ENCODE measurements around the gene INPP5A.

Gene INPP5A

DNA sequence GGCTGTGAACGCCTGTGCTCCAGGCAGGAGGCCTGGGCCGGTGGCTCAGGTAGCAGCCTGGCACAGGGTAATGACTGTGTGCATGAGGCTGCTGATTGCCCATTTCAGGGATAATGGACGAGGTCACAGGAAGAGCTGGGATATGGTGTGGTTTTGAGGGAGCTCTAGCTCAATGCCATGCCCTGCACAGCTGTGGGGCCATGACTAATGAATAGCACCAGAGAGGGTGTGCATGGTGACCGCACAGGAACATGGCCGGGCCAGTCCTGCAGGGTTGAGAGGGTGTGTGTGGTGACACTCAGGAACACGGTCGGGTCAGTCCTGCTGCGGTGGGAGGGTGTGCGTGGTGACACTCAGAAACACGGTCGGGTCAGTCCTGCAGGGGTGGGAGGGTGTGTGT lies 226.5 kb downstream of the INPP5A start:
- Histone ChIP-seq H3K36me3 (replicated peaks; ENCODE audit: insufficient read depth, low read length) (no peaks in the 10 kb centered on the region), H4K20me1 (ENCODE audit: insufficient read depth, low read length) (no peaks in the 10 kb centered on the region), H3K9ac (ENCODE audit: low read length) (no peak overlapping the region), H3K4me2 (ENCODE audit: low read depth, low read length) (no peak overlapping the region), H3K9me3 (replicated peaks; ENCODE audit: insufficient read depth, low read length) (no peaks in the 10 kb centered on the region), H2AFZ (ENCODE audit: low read length) (no peak overlapping the region), H3F3A (ENCODE audit: insufficient read depth, low read length) (no peaks in the 10 kb centered on the region), H3K9me2 (replicated peaks; ENCODE audit: insufficient read depth, low read length) (no peaks in the 10 kb centered on the region), H3K79me2 (ENCODE audit: low read length) (no peaks in the 10 kb centered on the region), H3K27ac (ENCODE audit: low read length) (no peak overlapping the region), H3K4me3 (ENCODE audit: low read length) (no peak overlapping the region), H3K27me3 (replicated peaks; ENCODE audit: insufficient read depth, low read length) (no peaks in the 10 kb centered on the region), H3K4me1 (ENCODE audit: low read length) (no peaks in the 10 kb centered on the region)
- TF ChIP-seq EZH2 (optimal IDR thresholded peaks at IDR 0.05; ENCODE audit: low read depth, low read length) (no peak), EZH2phosphoT487 (IDR thresholded peaks at IDR 0.05; ENCODE audit: low read length) (no peak)
- TF ChIP-seq, protein P1, sequence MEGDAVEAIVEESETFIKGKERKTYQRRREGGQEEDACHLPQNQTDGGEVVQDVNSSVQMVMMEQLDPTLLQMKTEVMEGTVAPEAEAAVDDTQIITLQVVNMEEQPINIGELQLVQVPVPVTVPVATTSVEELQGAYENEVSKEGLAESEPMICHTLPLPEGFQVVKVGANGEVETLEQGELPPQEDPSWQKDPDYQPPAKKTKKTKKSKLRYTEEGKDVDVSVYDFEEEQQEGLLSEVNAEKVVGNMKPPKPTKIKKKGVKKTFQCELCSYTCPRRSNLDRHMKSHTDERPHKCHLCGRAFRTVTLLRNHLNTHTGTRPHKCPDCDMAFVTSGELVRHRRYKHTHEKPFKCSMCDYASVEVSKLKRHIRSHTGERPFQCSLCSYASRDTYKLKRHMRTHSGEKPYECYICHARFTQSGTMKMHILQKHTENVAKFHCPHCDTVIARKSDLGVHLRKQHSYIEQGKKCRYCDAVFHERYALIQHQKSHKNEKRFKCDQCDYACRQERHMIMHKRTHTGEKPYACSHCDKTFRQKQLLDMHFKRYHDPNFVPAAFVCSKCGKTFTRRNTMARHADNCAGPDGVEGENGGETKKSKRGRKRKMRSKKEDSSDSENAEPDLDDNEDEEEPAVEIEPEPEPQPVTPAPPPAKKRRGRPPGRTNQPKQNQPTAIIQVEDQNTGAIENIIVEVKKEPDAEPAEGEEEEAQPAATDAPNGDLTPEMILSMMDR (IDR thresholded peaks at IDR 0.05; ENCODE audit: low read length) = no peak
- no peak for DNase-seq

GRCh38 chr10:132765435-132765834 lies 227.8 kb downstream of the INPP5A start:
- Histone ChIP-seq H3K9me2 (replicated peaks; ENCODE audit: insufficient read depth, low read length) (no peaks in the 10 kb centered on the region), H3K36me3 (replicated peaks; ENCODE audit: insufficient read depth, low read length) (no peaks in the 10 kb centered on the region), H3K27ac (ENCODE audit: low read length) (no peak overlapping the region), H4K20me1 (ENCODE audit: insufficient read depth, low read length) (no peaks in the 10 kb centered on the region), H3K4me2 (ENCODE audit: low read depth, low read length) (no peak overlapping the region), H2AFZ (ENCODE audit: low read length) (no peak overlapping the region), H3K4me3 (ENCODE audit: low read length) (no peak overlapping the region), H3K79me2 (ENCODE audit: low read length) (no peaks in the 10 kb centered on the region), H3K9me3 (replicated peaks; ENCODE audit: insufficient read depth, low read length) (no peaks in the 10 kb centered on the region), H3F3A (ENCODE audit: insufficient read depth, low read length) (no peaks in the 10 kb centered on the region), H3K4me1 (ENCODE audit: low read length) (no peaks in the 10 kb centered on the region), H3K27me3 (replicated peaks; ENCODE audit: insufficient read depth, low read length) (no peaks in the 10 kb centered on the region), H3K9ac (ENCODE audit: low read length) (no peak overlapping the region)
- DNase-seq = no peak
- TF ChIP-seq, protein P1 (IDR thresholded peaks at IDR 0.05; ENCODE audit: low read length) = no peak

- no peaks in the 10 kb centered on the region for H4K20me1 ChIP-seq (ENCODE audit: insufficient read depth, low read length)
- H3K9me2 ChIP-seq (replicated peaks; ENCODE audit: insufficient read depth, low read length) = no peaks in the 10 kb centered on the region
- no peaks in the 10 kb centered on the region for H3K9me3 ChIP-seq (replicated peaks; ENCODE audit: insufficient read depth, low read length)
- H3K27ac ChIP-seq (ENCODE audit: low read length) = no peak overlapping the region
- no peaks in the 10 kb centered on the region for H3K36me3 ChIP-seq (replicated peaks; ENCODE audit: insufficient read depth, low read length)
- DNase-seq = no peak
- no peaks in the 10 kb centered on the region for H3K27me3 ChIP-seq (replicated peaks; ENCODE audit: insufficient read depth, low read length)
- TF ChIP-seq EZH2 (optimal IDR thresholded peaks at IDR 0.05; ENCODE audit: low read depth, low read length) = no peak
- TF ChIP-seq, protein P1 (IDR thresholded peaks at IDR 0.05; ENCODE audit: low read length) = no peak
- TF ChIP-seq EZH2phosphoT487 (IDR thresholded peaks at IDR 0.05; ENCODE audit: low read length) = no peak
- no peak overlapping the region for H3K4me3 ChIP-seq (ENCODE audit: low read length)
- no peak overlapping the region for H3K9ac ChIP-seq (ENCODE audit: low read length)
- no peak overlapping the region for H3K4me2 ChIP-seq (ENCODE audit: low read depth, low read length)
- H3F3A ChIP-seq (ENCODE audit: insufficient read depth, low read length) = no peaks in the 10 kb centered on the region
- no peaks in the 10 kb centered on the region for H3K4me1 ChIP-seq (ENCODE audit: low read length)
- H2AFZ ChIP-seq (ENCODE audit: low read length) = no peak overlapping the region
- H3K79me2 ChIP-seq (ENCODE audit: low read length) = no peaks in the 10 kb centered on the region
Measured at GRCh38 chr10:132766291-132766690, 228.7 kb downstream of the INPP5A start.
